ENCODE results near the gene SPHK1.
A peak's percentile ranks its signal among the peaks of the same experiment; 100 is the strongest.

SPHK1 gene, protein sequence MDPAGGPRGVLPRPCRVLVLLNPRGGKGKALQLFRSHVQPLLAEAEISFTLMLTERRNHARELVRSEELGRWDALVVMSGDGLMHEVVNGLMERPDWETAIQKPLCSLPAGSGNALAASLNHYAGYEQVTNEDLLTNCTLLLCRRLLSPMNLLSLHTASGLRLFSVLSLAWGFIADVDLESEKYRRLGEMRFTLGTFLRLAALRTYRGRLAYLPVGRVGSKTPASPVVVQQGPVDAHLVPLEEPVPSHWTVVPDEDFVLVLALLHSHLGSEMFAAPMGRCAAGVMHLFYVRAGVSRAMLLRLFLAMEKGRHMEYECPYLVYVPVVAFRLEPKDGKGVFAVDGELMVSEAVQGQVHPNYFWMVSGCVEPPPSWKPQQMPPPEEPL

DNA sequence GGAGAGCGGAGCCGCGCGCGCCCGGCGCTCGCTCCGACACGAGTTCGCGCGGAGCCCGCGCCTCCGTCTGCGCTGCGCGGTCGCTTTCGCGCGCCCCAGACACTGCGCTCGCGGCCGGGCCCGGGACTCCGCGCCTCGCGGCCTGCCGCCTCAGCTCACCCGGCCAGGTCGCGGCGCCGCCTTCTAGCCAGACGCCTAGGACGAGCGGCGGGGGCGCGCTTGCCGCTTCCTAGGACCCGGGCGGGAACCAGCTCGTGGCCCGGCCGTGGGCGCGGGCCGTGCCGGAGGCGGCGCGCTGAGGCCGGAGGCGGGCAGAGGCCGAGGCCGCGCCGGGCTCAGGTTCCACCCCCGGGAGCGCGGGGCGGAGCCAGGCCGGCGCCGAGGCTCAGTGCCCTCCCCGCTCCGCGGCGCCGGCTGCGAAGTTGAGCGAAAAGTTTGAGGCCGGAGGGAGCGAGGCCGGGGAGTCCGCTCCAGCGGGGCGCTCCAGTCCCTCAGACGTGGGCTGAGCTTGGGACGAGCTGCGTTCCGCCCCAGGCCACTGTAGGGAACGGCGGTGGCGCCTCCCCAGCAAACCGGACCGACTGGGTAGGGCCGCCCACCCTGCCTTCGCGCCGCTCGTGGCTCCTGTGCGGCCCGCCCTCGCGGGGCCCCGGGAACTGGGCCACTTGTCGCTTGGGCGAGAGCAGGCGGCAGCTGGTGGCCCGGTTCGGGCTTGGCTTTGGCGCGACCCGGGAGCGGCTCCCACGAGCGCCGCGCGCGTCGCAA lies at the start of gene SPHK1:
SPHK1 (plus strand) TSS at position 388 of the 765 bp plus-strand sequence. CDS start 1,036 bp downstream, outside the sequence.
- H3K27ac ChIP-seq, result peak within 1 kb of the TSS; percentile 96
- TF ChIP-seq, protein P1, sequence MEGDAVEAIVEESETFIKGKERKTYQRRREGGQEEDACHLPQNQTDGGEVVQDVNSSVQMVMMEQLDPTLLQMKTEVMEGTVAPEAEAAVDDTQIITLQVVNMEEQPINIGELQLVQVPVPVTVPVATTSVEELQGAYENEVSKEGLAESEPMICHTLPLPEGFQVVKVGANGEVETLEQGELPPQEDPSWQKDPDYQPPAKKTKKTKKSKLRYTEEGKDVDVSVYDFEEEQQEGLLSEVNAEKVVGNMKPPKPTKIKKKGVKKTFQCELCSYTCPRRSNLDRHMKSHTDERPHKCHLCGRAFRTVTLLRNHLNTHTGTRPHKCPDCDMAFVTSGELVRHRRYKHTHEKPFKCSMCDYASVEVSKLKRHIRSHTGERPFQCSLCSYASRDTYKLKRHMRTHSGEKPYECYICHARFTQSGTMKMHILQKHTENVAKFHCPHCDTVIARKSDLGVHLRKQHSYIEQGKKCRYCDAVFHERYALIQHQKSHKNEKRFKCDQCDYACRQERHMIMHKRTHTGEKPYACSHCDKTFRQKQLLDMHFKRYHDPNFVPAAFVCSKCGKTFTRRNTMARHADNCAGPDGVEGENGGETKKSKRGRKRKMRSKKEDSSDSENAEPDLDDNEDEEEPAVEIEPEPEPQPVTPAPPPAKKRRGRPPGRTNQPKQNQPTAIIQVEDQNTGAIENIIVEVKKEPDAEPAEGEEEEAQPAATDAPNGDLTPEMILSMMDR (conservative IDR thresholded peaks at IDR 0.05; ENCODE audit: low read depth), result no peak
- DNase-seq (ENCODE audit: low spot score), result peak; percentile 88
- ChIA-PET POLR2A (ENCODE audit: low non-redundant PET) (interaction anchor here (0.5 to 2.4 kb wide), 5 partner anchors 14 to 733 kb away, joined by 3 to 12 read pairs (median 10); partner anchors contain the start of gene PRPSAP1), CTCF (interaction anchor here (0.7 to 3.0 kb wide), 14 partner anchors 9 to 322 kb away, joined by 3 to 30 read pairs (median 5); no protein-coding TSS in a partner anchor)

DNA sequence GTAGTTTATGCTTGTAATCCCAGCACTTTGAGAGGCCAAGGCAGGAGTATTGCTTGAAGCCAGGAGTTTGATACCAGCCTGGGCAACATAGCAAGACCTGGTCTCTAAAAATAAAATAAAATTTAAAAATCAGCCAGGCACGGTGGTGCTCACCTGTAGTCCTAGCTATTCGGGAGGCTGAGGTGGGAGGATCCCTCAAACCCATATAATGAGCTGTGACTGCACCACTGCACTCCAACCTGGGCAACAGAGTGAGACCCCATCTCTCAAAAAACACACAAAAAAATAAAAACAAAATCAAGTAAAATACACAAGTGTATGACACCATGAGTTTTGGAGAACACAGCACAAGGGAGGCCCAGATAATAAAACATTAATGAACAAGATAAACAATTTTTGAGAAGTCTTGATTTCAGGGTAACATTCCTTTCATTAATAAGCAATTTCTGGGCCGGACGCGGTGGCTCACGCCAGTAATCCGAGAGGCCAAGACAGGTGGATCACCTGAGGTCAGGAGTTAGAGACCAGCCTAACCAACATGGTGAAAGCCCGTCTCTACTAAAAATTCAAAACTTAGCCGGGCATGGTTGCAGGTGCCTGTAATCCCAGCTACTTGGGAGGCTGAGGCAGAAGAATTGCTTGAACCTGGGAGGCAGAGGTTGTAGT lies 48.6 kb upstream of the SPHK1 start:
- TF ChIP-seq, protein P1 (conservative IDR thresholded peaks at IDR 0.05; ENCODE audit: low read depth), result no peak
- H3K27ac ChIP-seq, result no peak overlapping the region
- ChIA-PET POLR2A (ENCODE audit: low non-redundant PET) (no interaction called here), CTCF (no interaction called here)
- no peak for DNase-seq (ENCODE audit: low spot score)

DNA sequence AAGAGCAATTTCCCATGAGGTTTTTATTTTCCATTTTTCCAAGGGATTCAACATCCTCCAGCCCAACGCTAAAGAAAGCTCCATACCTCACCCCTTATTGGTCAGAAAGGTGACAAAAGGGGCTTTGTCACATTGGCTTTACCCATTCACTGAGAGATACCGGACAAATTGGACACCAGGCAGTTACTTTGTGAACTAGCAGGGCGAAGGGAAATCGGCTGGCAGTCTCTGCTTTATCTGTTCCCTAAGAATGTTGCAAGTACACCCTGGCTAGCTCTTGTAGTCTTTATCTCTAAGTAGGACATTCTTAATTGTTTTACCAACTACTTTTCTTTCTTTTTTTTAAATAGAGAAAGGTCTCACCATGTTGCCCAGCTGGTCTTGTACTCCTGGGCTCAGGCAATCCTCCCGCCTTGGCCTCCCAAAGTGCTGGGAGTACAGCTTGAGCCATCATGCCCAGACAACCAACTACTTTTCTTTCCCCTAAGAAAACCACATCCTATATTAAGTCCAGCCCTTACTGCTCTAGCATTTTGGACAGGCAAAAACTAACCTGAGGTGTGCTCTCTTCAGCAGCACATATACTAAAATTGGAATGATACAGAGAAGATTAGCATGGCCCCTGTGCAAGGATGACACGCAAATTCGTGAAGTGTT lies 47.5 kb upstream of the SPHK1 start:
- POLR2A ChIA-PET (ENCODE audit: low non-redundant PET), result interaction anchor here (0.6 kb wide), 1 partner anchor 165 kb away, joined by 7 read pairs; no protein-coding TSS in a partner anchor
- CTCF ChIA-PET, result interaction anchor here (0.6 kb wide), 1 partner anchor 13 kb away, joined by 3 read pairs; no protein-coding TSS in a partner anchor
- no peak for DNase-seq (ENCODE audit: low spot score)
- TF ChIP-seq, protein P1 (conservative IDR thresholded peaks at IDR 0.05; ENCODE audit: low read depth), result no peak
- no peak overlapping the region for H3K27ac ChIP-seq

DNA sequence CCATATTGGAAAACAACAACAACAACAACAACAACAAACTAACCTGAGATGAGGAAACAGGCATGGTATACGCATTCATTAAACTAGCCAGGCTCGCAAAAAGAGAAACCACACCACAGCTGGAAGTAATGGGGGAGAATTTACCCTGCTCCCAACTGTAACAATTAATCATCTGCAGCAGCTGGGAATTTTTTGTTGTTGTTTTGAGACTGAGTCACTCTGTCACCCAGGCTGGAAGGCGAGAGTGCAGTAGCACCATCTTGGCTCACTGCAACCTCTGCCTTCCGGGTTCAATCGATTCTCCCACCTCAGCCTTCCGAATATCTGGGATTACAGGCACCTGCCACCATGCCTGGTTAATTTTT lies 47.0 kb upstream of the SPHK1 start:
- TF ChIP-seq, protein P1 (conservative IDR thresholded peaks at IDR 0.05; ENCODE audit: low read depth), result no peak
- H3K27ac ChIP-seq, result no peak overlapping the region
- ChIA-PET POLR2A (ENCODE audit: low non-redundant PET) (no interaction called here), CTCF (interaction anchor here (0.6 kb wide), 1 partner anchor 12 kb away, joined by 3 read pairs; no protein-coding TSS in a partner anchor)
- no peak for DNase-seq (ENCODE audit: low spot score)

DNA sequence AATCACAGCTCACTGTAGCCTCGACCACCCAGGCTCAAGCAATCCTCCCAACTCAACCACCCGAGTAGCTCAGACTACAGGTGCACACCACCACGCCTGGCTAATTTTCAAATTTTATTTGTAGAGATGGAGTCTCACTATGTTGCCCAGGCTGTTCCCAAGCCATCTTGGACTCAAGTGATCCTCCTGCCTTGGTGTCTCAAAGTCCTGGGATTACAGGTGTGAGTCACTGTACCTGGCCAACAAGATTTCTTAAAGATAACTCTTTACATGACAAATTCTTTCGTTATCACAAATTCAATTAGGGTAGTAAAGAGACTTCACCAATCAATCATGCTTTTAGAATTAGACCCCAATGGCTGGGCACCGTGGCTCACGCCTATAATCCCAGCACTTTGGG lies 43.1 kb upstream of the SPHK1 start:
- ChIA-PET POLR2A (ENCODE audit: low non-redundant PET) (no interaction called here), CTCF (interaction anchor here (0.8 kb wide), 1 partner anchor 45 kb away, joined by 4 read pairs; no protein-coding TSS in a partner anchor)
- TF ChIP-seq, protein P1 (conservative IDR thresholded peaks at IDR 0.05; ENCODE audit: low read depth), result no peak
- H3K27ac ChIP-seq, result no peak overlapping the region
- DNase-seq (ENCODE audit: low spot score), result no peak

Data from RWPE1 (cell line).